ENCODE data around the gene SYT6.
A peak's percentile ranks its signal among the peaks of the same experiment; 100 is the strongest.

The SYT6 gene

GRCh38 chr1:114154146-114154962 lies 685 bp upstream of the SYT6 start:
- peak in 2 of 3 donors; percentile 20 to 33 for DNase-seq

- DNase-seq = peak; percentile 62 to 80 (median 67)
Measured at GRCh38 chr1:114152508-114153260, 985 bp downstream of the SYT6 start.

DNA sequence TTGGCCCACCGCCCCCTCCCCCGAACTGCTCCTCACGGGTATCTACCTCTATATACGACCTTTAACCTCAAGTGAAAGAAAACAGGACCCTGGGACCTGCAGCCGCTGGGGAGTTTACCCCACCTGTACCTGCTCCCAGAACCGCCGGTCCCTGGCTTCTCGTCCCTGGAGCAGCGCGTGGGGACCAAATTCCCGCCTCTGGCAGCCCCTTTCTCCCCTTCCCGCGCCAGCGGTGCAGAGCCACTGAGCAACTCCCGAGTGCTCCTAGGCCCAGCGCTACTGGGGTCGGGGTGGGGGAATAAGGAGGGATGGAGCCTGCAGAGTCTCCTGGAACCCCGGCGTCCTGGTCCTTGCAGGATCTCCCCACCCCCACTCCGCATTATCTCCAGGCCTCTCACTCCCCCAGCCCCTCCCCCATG lies 1.6 kb downstream of the SYT6 start:
- DNase-seq = no peak

- DNase-seq = peak in 2 of 3 donors; percentile 28 to 35
Measured at GRCh38 chr1:114150016-114150415, 3.7 kb downstream of the SYT6 start.

DNA sequence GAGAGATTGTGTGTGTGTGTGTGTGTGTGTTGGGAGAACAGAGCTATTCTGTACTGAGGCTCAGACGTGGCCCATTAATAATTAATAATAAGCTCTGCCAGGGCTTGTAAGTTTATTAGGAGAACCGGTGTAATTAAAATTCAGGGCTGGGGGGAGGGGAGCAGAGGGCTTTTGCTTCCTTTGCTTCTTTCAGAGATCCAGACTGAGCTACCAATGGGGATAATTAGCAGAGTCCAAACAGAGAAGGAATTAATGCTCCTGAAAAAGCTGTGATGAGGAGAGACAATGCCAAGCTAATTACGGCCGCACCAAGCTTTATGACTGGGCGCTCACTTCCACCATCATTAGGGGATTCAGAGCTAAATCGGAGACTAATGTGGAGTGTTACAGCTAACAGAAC lies 4.5 kb downstream of the SYT6 start:
- no peak for DNase-seq

DNA sequence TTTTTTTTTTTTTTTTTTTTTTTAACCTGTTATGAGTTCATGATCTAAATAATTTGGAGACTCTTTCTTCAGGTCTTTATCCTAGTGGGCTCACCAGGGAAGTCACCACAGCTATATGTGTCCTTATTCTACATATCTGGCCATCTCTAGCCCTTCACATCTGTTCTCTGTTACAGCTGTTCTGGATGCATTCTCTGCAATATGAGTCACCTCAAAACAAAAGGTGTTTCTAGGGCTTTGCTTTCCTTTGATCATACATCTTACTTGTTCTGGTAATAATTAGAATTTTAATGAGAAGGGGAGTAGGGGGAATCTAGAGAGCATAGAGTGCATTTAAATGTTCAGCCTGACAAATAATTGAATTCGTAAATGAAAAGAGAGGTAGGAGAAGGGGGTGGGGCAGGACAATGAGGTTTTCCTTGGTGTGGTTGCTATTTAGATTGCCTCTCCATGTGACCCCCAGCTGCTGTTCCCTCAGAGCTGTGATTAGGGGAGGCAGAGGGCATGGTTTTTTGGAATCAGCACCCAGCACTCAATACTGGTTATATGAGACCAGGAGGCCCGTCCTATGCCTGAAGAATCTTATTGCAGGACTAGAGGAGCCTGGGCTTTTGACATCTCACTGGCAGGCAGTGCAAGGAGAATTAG lies 8.0 kb downstream of the SYT6 start:
- no peak for DNase-seq

DNA sequence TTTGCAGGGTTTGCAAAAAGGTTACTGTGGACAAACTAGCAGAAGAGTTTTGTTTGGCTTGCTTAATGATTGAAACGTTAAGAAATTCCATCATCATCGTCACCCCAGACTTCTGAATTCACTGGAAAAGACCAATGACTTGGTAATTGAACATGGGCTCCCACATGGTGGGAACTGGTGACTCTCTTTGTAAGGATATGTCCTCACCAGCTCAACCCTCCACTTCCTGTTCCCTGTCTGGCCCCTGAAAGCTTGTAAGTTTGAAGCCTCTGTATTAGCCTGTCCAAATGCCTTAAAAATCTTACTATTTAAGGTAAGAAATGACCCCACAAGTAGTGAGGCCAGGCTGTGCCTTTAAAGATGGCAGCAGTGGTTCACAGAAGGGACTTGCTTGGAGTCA lies 9.7 kb downstream of the SYT6 start:
- peak; percentile 34 to 51 (median 37) for DNase-seq

GRCh38 chr1:114139540-114139939 lies 14.1 kb downstream of the SYT6 start:
- DNase-seq = no peak

DNA sequence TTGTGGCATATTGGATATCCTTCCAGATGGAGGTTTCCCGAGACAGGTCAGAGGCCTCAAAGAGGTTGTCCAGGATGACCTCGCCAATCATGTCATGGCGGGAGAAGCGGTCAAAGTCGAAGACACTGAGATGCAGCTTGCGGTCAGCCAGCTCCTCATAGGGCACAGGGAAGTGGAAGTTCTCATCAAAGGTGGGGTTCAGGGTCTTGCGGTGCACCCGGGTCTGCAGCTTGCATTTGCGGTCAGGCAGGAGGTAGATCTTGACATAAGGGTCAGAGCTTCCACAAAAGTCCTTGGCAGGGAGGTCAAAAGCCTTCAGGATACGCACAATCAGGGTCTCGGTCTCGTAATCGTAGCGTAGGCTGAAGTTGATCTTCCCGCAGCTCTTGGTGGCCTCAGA lies 16.2 kb downstream of the SYT6 start:
- DNase-seq = no peak

- DNase-seq = no peak
Measured at GRCh38 chr1:114135786-114136185, 17.9 kb downstream of the SYT6 start.

GRCh38 chr1:114134518-114134917 lies 19.2 kb downstream of the SYT6 start:
- DNase-seq = no peak

DNA sequence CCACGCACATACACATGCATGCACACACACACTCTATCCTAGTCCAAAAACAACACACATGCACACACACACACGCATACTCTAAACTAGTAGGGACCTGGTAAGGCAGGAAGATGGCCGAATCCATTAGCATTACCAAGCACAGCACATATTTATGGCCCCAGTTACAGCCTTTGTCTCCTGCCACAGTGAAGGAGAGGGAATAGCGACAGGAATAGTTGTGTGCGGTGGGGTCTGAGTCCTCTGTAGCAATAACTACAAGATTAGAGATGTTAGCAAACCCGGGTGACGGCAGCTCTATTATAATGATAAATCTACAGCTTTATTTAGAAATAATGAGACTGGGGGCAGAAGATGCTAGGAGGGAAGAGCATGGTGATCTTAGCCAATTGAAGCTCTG lies 20.5 kb downstream of the SYT6 start:
- DNase-seq = no peak

DNA sequence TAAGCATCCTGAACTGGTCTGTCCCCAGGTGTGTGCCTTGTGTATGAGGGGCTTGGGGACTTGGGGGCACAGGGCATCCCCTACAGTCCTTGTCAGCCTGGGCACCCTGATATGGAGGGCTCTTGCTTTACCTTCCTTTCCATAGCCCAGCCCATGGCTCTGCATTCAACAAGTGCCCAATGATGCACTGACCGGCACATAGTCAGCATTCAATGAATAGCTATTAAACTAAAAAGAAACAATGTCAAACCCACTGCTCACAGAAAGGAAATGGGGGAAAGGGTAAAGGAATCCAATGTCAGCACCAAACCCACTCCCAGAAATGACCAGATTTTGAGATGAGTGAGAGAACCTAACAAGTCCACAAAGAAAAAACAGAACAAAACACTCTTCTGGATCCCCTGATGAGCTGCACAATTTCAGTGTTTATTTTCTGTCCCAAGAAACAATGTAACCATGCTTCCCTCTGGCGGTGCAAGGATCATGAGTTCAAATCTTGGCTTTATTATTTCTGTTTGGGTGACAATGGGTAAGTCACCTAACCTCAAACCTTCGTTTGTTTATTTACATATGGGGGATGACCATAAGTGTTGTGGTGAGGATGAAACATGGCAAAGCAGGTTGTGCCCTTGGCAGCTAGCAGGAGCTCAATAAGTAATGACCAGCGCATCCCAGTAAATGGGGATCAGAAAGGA lies 22.0 kb downstream of the SYT6 start:
- DNase-seq = no peak

DNA sequence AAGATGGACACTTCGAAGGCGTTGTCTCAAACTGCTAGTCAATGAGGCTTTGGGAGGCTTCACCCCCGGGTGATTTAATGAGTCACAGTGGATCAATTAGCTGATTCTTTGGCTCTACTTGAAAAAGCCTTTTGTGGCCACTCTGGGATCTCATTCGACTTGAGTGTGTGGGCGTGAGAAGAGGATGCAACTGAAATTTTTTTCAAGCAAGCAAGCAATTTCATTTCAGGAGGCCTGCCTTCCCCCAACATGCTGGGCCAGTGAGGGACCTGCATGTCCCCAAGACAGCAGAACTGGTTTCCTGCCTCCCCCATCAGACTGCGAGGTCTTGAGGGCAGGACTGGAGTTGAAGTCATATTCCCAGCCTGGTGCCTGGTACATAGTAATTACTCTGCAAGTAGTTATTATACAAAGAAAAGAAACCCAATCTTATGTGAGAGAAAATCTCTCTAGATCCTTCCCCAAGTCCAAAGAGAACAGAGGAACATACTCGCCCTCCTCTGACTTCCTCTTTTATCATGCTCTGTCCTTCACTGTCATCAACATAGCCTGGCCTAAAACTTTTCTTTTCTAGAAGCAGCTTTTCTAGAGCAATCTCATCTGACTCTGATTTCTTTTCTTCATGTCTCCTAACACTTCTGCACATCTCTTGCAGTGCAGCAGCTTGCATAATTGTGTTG lies 22.7 kb downstream of the SYT6 start:
- DNase-seq = peak; percentile 44 to 66 (median 53)

- DNase-seq = peak; percentile 22 to 38 (median 38)
Measured at GRCh38 chr1:114130213-114130612, 23.5 kb downstream of the SYT6 start.

- DNase-seq = no peak
Measured at GRCh38 chr1:114128293-114128692, 25.4 kb downstream of the SYT6 start.

- peak; percentile 80 to 83 (median 83) for DNase-seq
Measured at GRCh38 chr1:114126261-114127095, 27.2 kb downstream of the SYT6 start.

- DNase-seq = no peak
Measured at GRCh38 chr1:114124644-114125043, 29.0 kb downstream of the SYT6 start.

DNA sequence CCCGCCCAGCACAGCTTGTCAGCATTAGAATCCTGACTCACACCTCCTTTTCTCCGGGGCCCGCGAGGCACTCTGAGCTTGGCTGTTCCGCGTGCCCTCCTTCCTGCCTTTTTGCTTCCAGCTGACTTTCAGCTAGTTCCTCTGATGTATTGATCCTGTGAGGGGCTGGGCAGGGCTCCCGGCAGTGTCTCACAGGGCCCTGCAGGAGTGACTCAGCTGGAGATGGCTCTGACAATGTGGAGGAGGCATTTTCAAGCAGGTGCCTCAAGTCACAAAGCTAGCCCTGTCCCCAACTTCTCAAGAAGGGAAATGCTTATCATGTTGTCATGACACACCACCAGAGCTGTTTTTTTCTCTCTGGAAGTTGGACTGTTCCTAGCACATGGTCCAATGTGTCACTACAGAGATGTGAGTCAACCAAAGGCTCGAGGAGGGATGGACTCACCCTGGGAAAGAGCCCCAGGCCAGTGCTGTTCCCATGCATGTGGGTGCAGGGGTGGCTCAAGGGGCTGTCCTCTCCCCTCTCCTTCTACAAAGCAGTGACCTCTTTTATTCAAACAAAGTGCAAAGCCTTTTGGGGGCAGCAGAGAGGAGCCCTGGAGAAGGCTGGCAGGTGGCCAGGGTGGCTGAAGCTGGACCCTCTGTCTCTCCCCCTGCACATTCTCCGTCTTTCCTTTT lies 30.6 kb downstream of the SYT6 start:
- peak; percentile 91 to 97 (median 93) for DNase-seq

DNA sequence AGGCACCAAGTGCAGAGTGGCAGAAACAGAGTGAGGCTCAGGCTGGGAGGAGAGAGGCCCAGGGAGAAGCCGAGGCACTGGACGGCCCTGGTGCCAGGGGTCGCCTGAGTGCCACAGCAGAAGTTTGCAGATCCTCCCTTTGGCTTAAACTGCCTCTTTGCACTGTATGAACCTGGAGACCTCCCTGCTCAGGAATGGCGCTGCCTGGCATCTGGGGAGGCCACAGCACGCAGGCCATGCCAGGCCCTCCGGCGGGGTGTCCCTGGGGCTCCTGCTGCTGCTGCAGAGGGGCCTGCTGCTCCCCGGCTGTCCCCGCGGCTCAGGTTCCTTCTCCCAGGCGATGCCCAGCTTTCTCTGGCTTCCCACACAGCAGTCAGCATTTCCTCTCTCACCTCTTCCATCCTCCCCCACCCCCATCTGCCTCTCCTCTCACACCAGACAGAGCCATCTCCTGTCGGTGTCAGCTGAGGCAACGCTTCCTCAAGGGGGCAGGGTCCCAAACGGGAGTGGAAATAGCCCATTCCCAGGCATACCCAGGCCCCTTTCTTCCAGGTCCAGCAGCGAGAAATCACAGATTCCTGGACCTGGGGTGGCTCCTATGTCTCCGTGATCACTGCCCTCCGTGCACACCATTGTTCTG lies 35.2 kb downstream of the SYT6 start:
- no peak for DNase-seq

All from suppressor macrophage treated with lipopolysaccharide for 1 hour (primary cell).